H9 (cell line): Measurements from ENCODE around the gene ANTXR2. TPM values are rescaled to one million over a fixed set of nuclear protein-coding genes. Genes with fewer than 3 reads are reported as not detected.

Experiments
- DNase-seq: peaks from one replicate; pipeline ENCODE4 v3.0.0-alpha.2; 2017
- H2AFZ ChIP-seq: one replicate; pipeline ENCODE4 v1.6.1; 2013; ENCODE audit warnings: mild to moderate bottlenecking, low read length, control low read depth, moderate library complexity
- H2AK5ac ChIP-seq: 2 replicates; pipeline ENCODE4 v1.6.1; 2013; ENCODE audit warnings: low read length, control low read depth, mixed read lengths; ENCODE audit not compliant: insufficient read length
- H2BK120ac ChIP-seq: one replicate; pipeline ENCODE4 v1.6.1; 2013; ENCODE audit warnings: low read depth, mild to moderate bottlenecking, low read length, control low read depth, inconsistent platforms; ENCODE audit not compliant: poor library complexity, severe bottlenecking
- H2BK12ac ChIP-seq: 2 replicates; pipeline ENCODE4 v1.6.1; 2013; ENCODE audit warnings: low read length, control low read depth, mixed read lengths, low read depth; ENCODE audit not compliant: insufficient read length
- H2BK15ac ChIP-seq: 2 replicates; pipeline ENCODE4 v1.6.1; 2013; ENCODE audit warnings: low read depth, low read length, control low read depth
- H2BK20ac ChIP-seq: one replicate; pipeline ENCODE4 v1.6.1; 2013; ENCODE audit warnings: low read depth, mild to moderate bottlenecking, low read length, control low read depth, inconsistent platforms; ENCODE audit not compliant: poor library complexity, severe bottlenecking
- H2BK5ac ChIP-seq: 2 replicates; pipeline ENCODE4 v1.6.1; 2013; ENCODE audit warnings: low read length, control low read depth, mixed read lengths; ENCODE audit not compliant: insufficient read length
- H3K14ac ChIP-seq: 2 replicates; pipeline ENCODE4 v1.6.1; 2013; ENCODE audit warnings: low read length, control low read depth; ENCODE audit not compliant: insufficient read depth
- H3K18ac ChIP-seq: 2 replicates; pipeline ENCODE4 v1.6.1; 2013; ENCODE audit warnings: low read depth, mild to moderate bottlenecking, mixed read lengths, low read length, control low read depth; ENCODE audit not compliant: insufficient read length
- H3K23ac ChIP-seq: 2 replicates; pipeline ENCODE4 v1.6.1; 2013; ENCODE audit warnings: low read length, control low read depth, mixed read lengths, low read depth; ENCODE audit not compliant: insufficient read length
- H3K23me2 ChIP-seq: 2 replicates; pipeline ENCODE4 v1.6.1; 2013; ENCODE audit warnings: low read depth, mild to moderate bottlenecking, mixed read lengths, low read length, control low read depth; ENCODE audit not compliant: insufficient read length, poor library complexity, severe bottlenecking
- H3K27ac ChIP-seq: 2 replicates; pipeline ENCODE4 v1.5.1; 2013; ENCODE audit warnings: low read length, control low read depth, mixed read lengths, low read depth; ENCODE audit not compliant: insufficient read length
- H3K27me3 ChIP-seq: 2 replicates; pipeline ENCODE4 v1.6.1; 2013; ENCODE audit warnings: low read length, control low read depth, inconsistent platforms; ENCODE audit not compliant: insufficient read depth
- H3K4ac ChIP-seq: 2 replicates; pipeline ENCODE4 v1.6.1; 2013; ENCODE audit warnings: low read depth, mild to moderate bottlenecking, control low read depth, inconsistent platforms, low read length, moderate library complexity
- H3K4me1 ChIP-seq: 2 replicates; pipeline ENCODE4 v1.6.1; 2013; ENCODE audit warnings: low read length, control low read depth, inconsistent platforms; ENCODE audit not compliant: insufficient read depth
- H3K4me2 ChIP-seq: 2 replicates; pipeline ENCODE4 v1.6.1; 2013; ENCODE audit warnings: low read length, control low read depth, mixed read lengths; ENCODE audit not compliant: insufficient read length, insufficient read depth
- H3K56ac ChIP-seq: 2 replicates; pipeline ENCODE4 v1.6.1; 2013; ENCODE audit warnings: low read depth, mild to moderate bottlenecking, mixed read lengths, low read length, control low read depth; ENCODE audit not compliant: insufficient read length
- H3K79me1 ChIP-seq: 2 replicates; pipeline ENCODE4 v1.6.1; 2013; ENCODE audit warnings: low read depth, mild to moderate bottlenecking, moderate library complexity, low read length, control low read depth, inconsistent platforms; ENCODE audit not compliant: insufficient read depth, poor library complexity, severe bottlenecking
- H3K79me2 ChIP-seq: 2 replicates; pipeline ENCODE4 v1.6.1; 2013; ENCODE audit warnings: low read length, control low read depth, inconsistent platforms; ENCODE audit not compliant: insufficient read depth
- H3K9ac ChIP-seq: 2 replicates; pipeline ENCODE4 v1.6.1; 2013; ENCODE audit warnings: low read length, control low read depth, mixed read lengths; ENCODE audit not compliant: insufficient read length; ENCODE audit errors: extremely low read depth
- H3K9me3 ChIP-seq: one replicate; pipeline ENCODE4 v1.6.1; 2013; ENCODE audit warnings: low read depth, low read length, inconsistent platforms; ENCODE audit not compliant: control insufficient read depth
- H3T11ph ChIP-seq: one replicate; pipeline ENCODE4 v1.6.1; 2013; ENCODE audit warnings: mild to moderate bottlenecking, low read length, control low read depth, inconsistent platforms
- H4K20me1 ChIP-seq: one replicate; pipeline ENCODE4 v1.6.1; 2013; ENCODE audit not compliant: control insufficient read depth, insufficient read length, insufficient read depth
- H4K5ac ChIP-seq: 2 replicates; pipeline ENCODE4 v1.6.1; 2013; ENCODE audit warnings: low read depth, mild to moderate bottlenecking, mixed read lengths, low read length, control low read depth; ENCODE audit not compliant: insufficient read length
- H4K8ac ChIP-seq: replicated peaks from 2 replicates; pipeline ENCODE4 v1.6.1; 2013; ENCODE audit warnings: low read length, control low read depth, mixed read lengths, low read depth; ENCODE audit not compliant: insufficient read length
- H4K91ac ChIP-seq: 2 replicates; pipeline ENCODE4 v1.6.1; 2013; ENCODE audit warnings: low read depth, mild to moderate bottlenecking, moderate library complexity, mixed read lengths, low read length, control low read depth; ENCODE audit not compliant: insufficient read length
- H3K27ac Mint-ChIP-seq, 3 experiments: 2 replicates in 2 of 3; 3 replicates in 1 of 3; pipeline ENCODE4 v1.8.0; 2020 to 2021; ENCODE audit warnings: mixed read lengths in 3 of 3, mild to moderate bottlenecking in 1 of 3, moderate library complexity in 1 of 3
- H3K27me3 Mint-ChIP-seq: 2 replicates; pipeline ENCODE4 v1.8.0; 2021; ENCODE audit warnings: low read depth, mild to moderate bottlenecking, moderate library complexity, mixed read lengths
- H3K36me3 Mint-ChIP-seq, 3 experiments: 2 replicates in 2 of 3; 3 replicates in 1 of 3; pipeline ENCODE4 v1.8.0; 2020 to 2021; ENCODE audit warnings: low read depth in 3 of 3, mixed read lengths in 3 of 3; ENCODE audit not compliant: insufficient read depth in 1 of 3
- H3K4me1 Mint-ChIP-seq, 2 experiments: 2 replicates each; pipeline ENCODE4 v1.8.0; 2020; ENCODE audit warnings: mixed read lengths in 2 of 2
- H3K4me3 Mint-ChIP-seq, 2 experiments: 2 replicates in 1 of 2; 3 replicates in 1 of 2; pipeline ENCODE4 v1.8.0; 2020 to 2021; ENCODE audit warnings: mild to moderate bottlenecking in 2 of 2, mixed read lengths in 2 of 2, moderate library complexity in 1 of 2
- H3K9me3 Mint-ChIP-seq, 2 experiments: 2 replicates in 1 of 2; 3 replicates in 1 of 2; pipeline ENCODE4 v1.8.0; 2020; ENCODE audit warnings: mild to moderate bottlenecking in 2 of 2, mixed read lengths in 2 of 2, moderate library complexity in 1 of 2
- WGBS: extraction: QIAGEN DNeasy Blood & Tissue Kit; methylation state at CpG from one replicate; pipeline ENCODE4 v1.1.7; 2013; ENCODE audit warnings: missing lambda C conversion rate, low lambda C conversion rate, mixed read lengths; ENCODE audit not compliant: insufficient read length; ENCODE audit errors: extremely low coverage; 5-methylcytosine and 5-hydroxymethylcytosine counted together
- total RNA-seq: library from RNA; stranded (reverse); gene quantifications from 2 replicates; pipeline ENCODE4 v1.2.1, GENCODE V29; 2021
- TF ChIP-seq, protein P1 (sequence below): fragments of 200-600 bp; sonication (generic); conservative IDR thresholded peaks from 3 replicates; pipeline ENCODE4 v1.8.0; 2021; ENCODE audit warnings: antibody characterized with exemption, mild to moderate bottlenecking

ANTXR2 gene
- total RNA-seq, 1 experiment from 2014 or later, result 4.7 TPM

DNA sequence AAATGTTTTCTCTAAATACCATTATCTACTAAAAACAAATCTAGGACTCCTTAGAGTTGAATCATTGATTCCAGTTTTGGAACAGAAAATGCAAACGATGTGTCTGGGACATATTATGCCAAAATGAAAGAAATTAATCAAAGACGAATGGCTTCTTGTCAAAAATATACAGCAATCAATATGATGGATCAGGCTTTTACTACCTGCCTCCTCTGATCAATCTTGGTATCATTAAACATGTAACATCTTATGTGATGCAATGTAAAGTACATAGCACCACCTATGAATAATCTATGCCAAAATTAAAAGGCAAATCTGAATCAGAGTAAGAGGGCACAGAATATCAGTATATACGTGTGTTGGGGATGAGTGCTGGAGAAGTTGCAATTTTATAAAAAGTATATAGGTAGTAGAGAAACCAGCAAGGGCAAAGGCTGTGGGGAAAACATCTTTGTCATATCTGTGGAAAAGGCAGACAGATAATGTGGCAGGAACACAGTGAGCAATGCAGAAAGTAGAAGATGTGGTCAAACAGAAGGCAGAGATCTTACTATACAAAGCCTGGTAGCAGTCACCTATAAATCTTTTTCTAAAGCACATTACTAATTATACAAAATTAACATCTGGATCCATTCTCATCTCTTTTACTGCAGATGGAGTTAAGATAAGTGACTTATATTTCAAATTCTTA, 152.7 kb downstream of the ANTXR2 start:
- TF ChIP-seq, protein P1, sequence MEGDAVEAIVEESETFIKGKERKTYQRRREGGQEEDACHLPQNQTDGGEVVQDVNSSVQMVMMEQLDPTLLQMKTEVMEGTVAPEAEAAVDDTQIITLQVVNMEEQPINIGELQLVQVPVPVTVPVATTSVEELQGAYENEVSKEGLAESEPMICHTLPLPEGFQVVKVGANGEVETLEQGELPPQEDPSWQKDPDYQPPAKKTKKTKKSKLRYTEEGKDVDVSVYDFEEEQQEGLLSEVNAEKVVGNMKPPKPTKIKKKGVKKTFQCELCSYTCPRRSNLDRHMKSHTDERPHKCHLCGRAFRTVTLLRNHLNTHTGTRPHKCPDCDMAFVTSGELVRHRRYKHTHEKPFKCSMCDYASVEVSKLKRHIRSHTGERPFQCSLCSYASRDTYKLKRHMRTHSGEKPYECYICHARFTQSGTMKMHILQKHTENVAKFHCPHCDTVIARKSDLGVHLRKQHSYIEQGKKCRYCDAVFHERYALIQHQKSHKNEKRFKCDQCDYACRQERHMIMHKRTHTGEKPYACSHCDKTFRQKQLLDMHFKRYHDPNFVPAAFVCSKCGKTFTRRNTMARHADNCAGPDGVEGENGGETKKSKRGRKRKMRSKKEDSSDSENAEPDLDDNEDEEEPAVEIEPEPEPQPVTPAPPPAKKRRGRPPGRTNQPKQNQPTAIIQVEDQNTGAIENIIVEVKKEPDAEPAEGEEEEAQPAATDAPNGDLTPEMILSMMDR, result no peak
- H3K4me1 Mint-ChIP-seq, result peaks cover 2 to 3% of the 10 kb centered on the region in 2 experiments; a peak in 3 of 4 replicates
- Histone ChIP-seq H2BK15ac (no peak overlapping the region), H3K79me2 (no peaks in the 10 kb centered on the region), H3K27ac (no peak overlapping the region), H3K4me2 (no peak overlapping the region), H3K56ac (no peak overlapping the region), H2BK120ac (no peak overlapping the region), H2BK5ac (no peak overlapping the region), H3K23ac (no peak overlapping the region), H3K9ac (no peak overlapping the region), H3K4ac (no peak overlapping the region), H4K91ac (no peak overlapping the region), H3K4me1 (0 out of 2 replicates have a peak, but pooled peaks cover 3% of the 10 kb centered on the region), H3K14ac (no peak overlapping the region), H3K23me2 (no peaks in the 10 kb centered on the region), H2BK20ac (no peak overlapping the region), H3K18ac (no peak overlapping the region), H4K8ac (no peak overlapping the region), H2AFZ (no peak overlapping the region), H3K27me3 (no peaks in the 10 kb centered on the region), H3K9me3 (no peaks in the 10 kb centered on the region), H3K79me1 (no peaks in the 10 kb centered on the region), H4K5ac (no peak overlapping the region), H4K20me1 (no peaks in the 10 kb centered on the region), H2AK5ac (no peak overlapping the region), H2BK12ac (no peak overlapping the region), H3T11ph (no peak overlapping the region)
- no peaks in the 10 kb centered on the region for H3K27me3 Mint-ChIP-seq
- H3K36me3 Mint-ChIP-seq, result no peaks in the 10 kb centered on the region
- no peak overlapping the region for H3K27ac Mint-ChIP-seq
- H3K4me3 Mint-ChIP-seq, result no peak overlapping the region
- WGBS, result no CpG with 5 or more reads among the region's 3 CpGs
- DNase-seq, result no peak
- peaks cover 0 to 4% of the 10 kb centered on the region in 2 experiments; a peak in 1 of 5 replicates for H3K9me3 Mint-ChIP-seq
